Stimulated activated naive CD4-positive, alpha-beta T cell (primary cell): ENCODE results near the gene KLHDC7A.
"Not testable (repeated sequence)": the region's sequence is repeated elsewhere in the genome, so short reads cannot be mapped to it uniquely, and the experiment has no call there.

Source experiments
- DNase-seq, 6 experiments: peaks; one replicate each; lab custom pipeline; 2025; lab: John Stamatoyannopoulos, UW

The KLHDC7A gene

GRCh38 chr1:18480315-18481189 lies at the start of gene KLHDC7A:
TSS of gene KLHDC7A (plus strand) at chr1:18480930. CDS start at chr1:18480982, 52 bp downstream.
- no peak for DNase-seq

- no peak for DNase-seq
Observed at GRCh38 chr1:18434041-18434440, 46.7 kb upstream of the KLHDC7A start.

- no peak for DNase-seq
Observed at GRCh38 chr1:18440385-18441226, 40.1 kb upstream of the KLHDC7A start.

GRCh38 chr1:18443587-18444520 lies 36.9 kb upstream of the KLHDC7A start:
- DNase-seq, result no peak

- no peak for DNase-seq
Observed at GRCh38 chr1:18444563-18444962, 36.2 kb upstream of the KLHDC7A start.

- no peak for DNase-seq
Observed at GRCh38 chr1:18446751-18447150, 34.0 kb upstream of the KLHDC7A start.

GRCh38 chr1:18447509-18448220 lies 33.1 kb upstream of the KLHDC7A start:
- DNase-seq, result no peak

GRCh38 chr1:18448889-18449288 lies 31.8 kb upstream of the KLHDC7A start:
- no peak for DNase-seq

GRCh38 chr1:18452550-18452949 lies 28.2 kb upstream of the KLHDC7A start:
- peak in 1 of 6 experiments; percentile 3 for DNase-seq

- no peak for DNase-seq
Observed at GRCh38 chr1:18458133-18459092, 22.3 kb upstream of the KLHDC7A start.

- no peak for DNase-seq
Observed at GRCh38 chr1:18461656-18462055, 19.1 kb upstream of the KLHDC7A start.

- DNase-seq, result not testable (repeated sequence)
Observed at GRCh38 chr1:18462517-18462916, 18.2 kb upstream of the KLHDC7A start.

GRCh38 chr1:18463063-18463462 lies 17.7 kb upstream of the KLHDC7A start:
- DNase-seq, result no peak

GRCh38 chr1:18463984-18464664 lies 16.6 kb upstream of the KLHDC7A start:
- no peak for DNase-seq

- no peak for DNase-seq
Observed at GRCh38 chr1:18464665-18465050, 16.1 kb upstream of the KLHDC7A start.

GRCh38 chr1:18466676-18467075 lies 14.1 kb upstream of the KLHDC7A start:
- no peak for DNase-seq

GRCh38 chr1:18468570-18468969 lies 12.2 kb upstream of the KLHDC7A start:
- no peak for DNase-seq

- DNase-seq, result no peak
Observed at GRCh38 chr1:18469514-18469913, 11.2 kb upstream of the KLHDC7A start.

- no peak for DNase-seq
Observed at GRCh38 chr1:18470671-18471355, 9.9 kb upstream of the KLHDC7A start.
